Lung (tissue), 16 donors: ENCODE data around the gene S100A14. TPM values are rescaled to one million over a fixed set of nuclear protein-coding genes. Genes with fewer than 3 reads are reported as not detected.
A peak's percentile ranks its signal among the peaks of the same experiment; 100 is the strongest.

ENCODE experiments used
- ATAC-seq: fragments of 200-7000 bp; cut with Tn5 transposase; one replicate; pipeline ENCODE4 v1.9.1; 2020; ENCODE audit warnings: moderate number of reproducible peaks; ENCODE audit not compliant: insufficient read depth, low FRiP score
- DNase-seq, 3 donors: peaks; one replicate each; pipeline ENCODE4 v3.0.0-alpha.2; 2013 to 2017
- H3K27ac ChIP-seq, 2 donors: one replicate each; pipeline ENCODE4 v1.5.1; 2013; ENCODE audit warnings: mild to moderate bottlenecking in 2 of 2, moderate library complexity in 2 of 2, control low read depth in 1 of 2, inconsistent platforms in 1 of 2, low read depth in 1 of 2, low read length in 1 of 2
- H3K27me3 ChIP-seq, 3 donors: one replicate each; pipeline ENCODE4 v1.5.1; 2013; ENCODE audit warnings: low read length in 2 of 3; ENCODE audit not compliant: control insufficient read depth in 3 of 3, insufficient read depth in 3 of 3
- H3K36me3 ChIP-seq, 4 donors: one replicate each; pipeline ENCODE4 v1.5.1; 2013; ENCODE audit warnings: low read length in 4 of 4, mild to moderate bottlenecking in 1 of 4, moderate library complexity in 1 of 4; ENCODE audit not compliant: control insufficient read depth in 4 of 4, insufficient read depth in 4 of 4
- H3K4me1 ChIP-seq, 5 donors: one replicate each; pipeline ENCODE4 v1.5.1; 2013; ENCODE audit warnings: low read length in 5 of 5, mild to moderate bottlenecking in 2 of 5, moderate library complexity in 1 of 5; ENCODE audit not compliant: control insufficient read depth in 5 of 5, insufficient read depth in 5 of 5
- H3K4me3 ChIP-seq: one replicate; pipeline ENCODE4 v1.5.1; 2013; ENCODE audit warnings: mild to moderate bottlenecking, control low read depth, moderate library complexity
- H3K9ac ChIP-seq, 2 donors: one replicate each; pipeline ENCODE4 v1.5.1; 2013; ENCODE audit warnings: low read length in 2 of 2, control low read depth in 1 of 2; ENCODE audit not compliant: insufficient read depth in 1 of 2
- H3K9me3 ChIP-seq, 4 donors: one replicate each; pipeline ENCODE4 v1.5.1; 2013; ENCODE audit warnings: low read length in 3 of 4, mild to moderate bottlenecking in 1 of 4, moderate library complexity in 1 of 4; ENCODE audit not compliant: control insufficient read depth in 4 of 4, insufficient read depth in 3 of 4
- WGBS, 2 donors: extraction: QIAGEN DNeasy Blood & Tissue Kit; methylation state at CpG; one replicate each; pipeline ENCODE4 v1.1.7; 2013; 5-methylcytosine and 5-hydroxymethylcytosine counted together
- long read RNA-seq, 5 donors: transcript quantifications; one replicate each; lab custom pipeline, GENCODE V29; 2026
- polyA plus RNA-seq, 2 donors: library from polyadenylated mRNA; stranded (reverse); fragments of 200-250 nt; gene quantifications; one replicate each; pipeline ENCODE4 v1.2.1, GENCODE V29; 2013
- total RNA-seq, 2 donors: library from RNA; depleted of rRNA in 1 of 2; stranded (reverse); fragments of >200 nt in 1 of 2; gene quantifications; one replicate each; pipeline ENCODE4 v1.2.1, GENCODE V29; 2014 to 2021
- TF ChIP-seq, protein P1 (sequence below): IDR thresholded peaks from 2 replicates; pipeline ENCODE4 v1.5.1; 2012; ENCODE audit warnings: mild to moderate bottlenecking; ENCODE audit errors: control extremely low read depth, extremely low read depth
- donor health status: control.
- donor health status: control.
- donor health status: Bipolar disorder and iron deficiency.
- donor health status: healthy.
- donor health status: DM: yes; HTN: yes; CAD: no.

The S100A14 gene
- 100 to 1,000 TPM in 1 of 2 donors, 10 to 100 TPM in 1; 78.5 to 150 TPM for total RNA-seq
- polyA plus RNA-seq: 100 to 1,000 TPM; 157 to 326 TPM
- long read RNA-seq, donor 1, transcript S100A14-201 (4 exons, 1,058 nt): major isoform, 73 of 96 reads
- long read RNA-seq, donor 1, transcript S100A14-206 (3 exons, 1,025 nt): minor isoform, 15 of 96 reads
- long read RNA-seq, donor 1, partial matches to known transcripts: 6 of 96 reads
- long read RNA-seq, donor 1, other reads (novel, unspliced or antisense): 0 of 96 reads
- long read RNA-seq, donor 2, transcript S100A14-201 (4 exons, 1,058 nt): major isoform, 21 of 23 reads
- long read RNA-seq, donor 2, partial matches to known transcripts: 0 of 23 reads
- long read RNA-seq, donor 2, other reads (novel, unspliced or antisense): 0 of 23 reads
- long read RNA-seq, donor 3, transcript S100A14-206 (3 exons, 1,025 nt): minor isoform, 8 of 50 reads
- long read RNA-seq, donor 3, transcript S100A14-201 (4 exons, 1,058 nt): major isoform, 40 of 50 reads
- long read RNA-seq, donor 3, partial matches to known transcripts: 0 of 50 reads
- long read RNA-seq, donor 3, other reads (novel, unspliced or antisense): 0 of 50 reads
- long read RNA-seq, donor 4, transcript S100A14-201 (4 exons, 1,058 nt): major isoform, 17 of 24 reads
- long read RNA-seq, donor 4, transcript S100A14-206 (3 exons, 1,025 nt): minor isoform, 6 of 24 reads
- long read RNA-seq, donor 4, partial matches to known transcripts: 0 of 24 reads
- long read RNA-seq, donor 4, other reads (novel, unspliced or antisense): 0 of 24 reads
- long read RNA-seq, donor 5, transcript S100A14-201 (4 exons, 1,058 nt): major isoform, 75 of 100 reads
- long read RNA-seq, donor 5, transcript S100A14-206 (3 exons, 1,025 nt): minor isoform, 15 of 100 reads
- long read RNA-seq, donor 5, partial matches to known transcripts: 6 of 100 reads
- long read RNA-seq, donor 5, other reads (novel, unspliced or antisense): 0 of 100 reads

DNA sequence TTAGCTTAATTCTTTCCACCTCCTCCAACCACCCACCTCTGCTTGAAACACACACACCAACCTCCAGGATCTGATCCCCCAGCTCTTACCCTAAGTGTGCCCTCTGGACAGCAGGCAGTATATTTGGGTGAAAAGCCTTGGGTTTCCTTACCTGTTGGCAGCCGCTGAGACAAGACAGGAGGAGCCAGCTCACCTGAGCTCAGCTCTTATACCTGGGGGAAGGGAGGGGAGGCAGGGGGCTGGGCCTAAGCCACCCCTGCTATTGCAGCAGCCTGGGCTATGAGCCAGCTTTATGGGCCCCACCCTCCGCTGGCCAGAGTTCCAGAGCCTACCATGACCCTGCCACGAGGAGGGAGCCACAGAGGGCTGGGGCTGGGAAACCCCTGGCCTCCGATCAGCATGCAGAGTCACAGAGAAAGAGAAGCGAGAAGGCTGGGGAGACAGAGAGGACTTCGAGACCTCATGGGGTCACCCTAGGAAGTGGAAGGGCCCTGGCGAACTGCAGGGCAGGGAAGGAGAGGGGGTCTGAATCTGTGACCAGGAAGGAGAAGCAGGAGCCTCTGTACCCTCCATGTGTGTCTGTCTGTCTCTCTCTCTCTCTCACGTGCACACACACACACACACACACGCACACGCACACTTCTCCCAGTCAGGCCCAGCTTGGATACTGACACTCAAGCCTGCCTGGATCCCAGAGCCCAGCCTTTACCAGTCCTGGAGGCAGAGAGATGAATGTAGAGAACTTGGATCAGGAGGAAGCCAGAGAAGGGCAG is at the start of gene S100A14:
Gene S100A14 (minus strand): TSS at position 182 of the 773 bp plus-strand sequence. CDS start 467 bp downstream, outside the sequence.
- Histone ChIP-seq H3K27ac (peak within 1 kb of the TSS; percentile 10 to 49), H3K9ac (peak within 1 kb of the TSS in 1 of 2 donors; percentile 26), H3K27me3 (no peaks in the 10 kb centered on the region), H3K4me3 (peak within 1 kb of the TSS; percentile 10), H3K36me3 (peaks cover 1 to 4% (median 3%) of the 10 kb centered on the region in 4 donors), H3K9me3 (no peaks in the 10 kb centered on the region), H3K4me1 (peaks cover 0 to 35% (median 11%) of the 10 kb centered on the region in 5 donors)
- peak in 2 of 3 donors; percentile 59 to 67 for DNase-seq
- 52 to 64% methylated on average over 10 of the region's 10 CpGs for WGBS, 2 donors
- peak; percentile 48 for ATAC-seq
- TF ChIP-seq, protein P1, sequence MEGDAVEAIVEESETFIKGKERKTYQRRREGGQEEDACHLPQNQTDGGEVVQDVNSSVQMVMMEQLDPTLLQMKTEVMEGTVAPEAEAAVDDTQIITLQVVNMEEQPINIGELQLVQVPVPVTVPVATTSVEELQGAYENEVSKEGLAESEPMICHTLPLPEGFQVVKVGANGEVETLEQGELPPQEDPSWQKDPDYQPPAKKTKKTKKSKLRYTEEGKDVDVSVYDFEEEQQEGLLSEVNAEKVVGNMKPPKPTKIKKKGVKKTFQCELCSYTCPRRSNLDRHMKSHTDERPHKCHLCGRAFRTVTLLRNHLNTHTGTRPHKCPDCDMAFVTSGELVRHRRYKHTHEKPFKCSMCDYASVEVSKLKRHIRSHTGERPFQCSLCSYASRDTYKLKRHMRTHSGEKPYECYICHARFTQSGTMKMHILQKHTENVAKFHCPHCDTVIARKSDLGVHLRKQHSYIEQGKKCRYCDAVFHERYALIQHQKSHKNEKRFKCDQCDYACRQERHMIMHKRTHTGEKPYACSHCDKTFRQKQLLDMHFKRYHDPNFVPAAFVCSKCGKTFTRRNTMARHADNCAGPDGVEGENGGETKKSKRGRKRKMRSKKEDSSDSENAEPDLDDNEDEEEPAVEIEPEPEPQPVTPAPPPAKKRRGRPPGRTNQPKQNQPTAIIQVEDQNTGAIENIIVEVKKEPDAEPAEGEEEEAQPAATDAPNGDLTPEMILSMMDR: no peak

DNA sequence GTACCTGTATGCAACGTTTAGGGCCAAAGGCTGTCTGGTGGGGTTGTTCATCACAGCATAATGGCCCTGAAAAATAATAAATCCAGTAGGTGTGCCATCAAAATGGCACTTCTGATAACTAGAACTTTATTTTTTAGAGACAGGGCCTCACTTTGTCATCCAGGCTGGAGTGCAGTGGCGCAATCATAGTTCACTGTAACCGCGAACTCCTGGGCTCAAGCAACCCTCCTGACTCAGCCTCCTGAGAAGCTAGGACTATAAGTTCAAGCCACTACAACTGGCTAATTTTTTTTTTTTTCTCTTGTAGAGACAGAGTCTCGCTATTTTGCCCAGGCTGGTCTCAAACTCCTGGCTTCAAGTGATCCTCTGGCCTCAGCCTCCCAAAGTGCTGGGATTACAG is 47.1 kb upstream of the S100A14 start:
- H3K36me3 ChIP-seq: peaks cover 35 to 52% (median 47%) of the 10 kb centered on the region in 4 donors
- no peak overlapping the region for H3K27ac ChIP-seq
- H3K4me1 ChIP-seq: peaks cover 0 to 8% (median 4%) of the 10 kb centered on the region in 5 donors
- 67 to 76% methylated on average over 5 of the region's 5 CpGs for WGBS, 2 donors
- TF ChIP-seq, protein P1: no peak
- no peak for DNase-seq
- ATAC-seq: no peak
- H3K4me3 ChIP-seq: no peak overlapping the region
- no peak overlapping the region for H3K9ac ChIP-seq
- no peaks in the 10 kb centered on the region for H3K9me3 ChIP-seq
- H3K27me3 ChIP-seq: no peaks in the 10 kb centered on the region

- ATAC-seq: no peak
- Histone ChIP-seq H3K27ac (peak overlapping the region in 1 of 2 donors; percentile 53), H3K4me3 (no peak overlapping the region), H3K36me3 (peaks cover 26 to 46% (median 42%) of the 10 kb centered on the region in 4 donors), H3K4me1 (peaks cover 0 to 8% (median 4%) of the 10 kb centered on the region in 5 donors), H3K9ac (no peak overlapping the region), H3K9me3 (no peaks in the 10 kb centered on the region), H3K27me3 (no peaks in the 10 kb centered on the region)
- TF ChIP-seq, protein P1: no peak
- DNase-seq: no peak
- WGBS, 2 donors: 55 to 78% methylated on average over 2 of the region's 2 CpGs
These were observed 46.1 kb upstream of the S100A14 start for GRCh38 chr1:153662269-153662668.
